HG02840 (cell line): ENCODE measurements around the gene WDR1.

Experiments used
- ATAC-seq: cut with Tn5 transposase; IDR thresholded peaks from one replicate; pipeline ENCODE4 v1.9.1; 2021; ENCODE audit warnings: mild to moderate bottlenecking, moderate library complexity, moderate number of reproducible peaks; ENCODE audit not compliant: unreplicated experiment, low FRiP score

The WDR1 gene

DNA sequence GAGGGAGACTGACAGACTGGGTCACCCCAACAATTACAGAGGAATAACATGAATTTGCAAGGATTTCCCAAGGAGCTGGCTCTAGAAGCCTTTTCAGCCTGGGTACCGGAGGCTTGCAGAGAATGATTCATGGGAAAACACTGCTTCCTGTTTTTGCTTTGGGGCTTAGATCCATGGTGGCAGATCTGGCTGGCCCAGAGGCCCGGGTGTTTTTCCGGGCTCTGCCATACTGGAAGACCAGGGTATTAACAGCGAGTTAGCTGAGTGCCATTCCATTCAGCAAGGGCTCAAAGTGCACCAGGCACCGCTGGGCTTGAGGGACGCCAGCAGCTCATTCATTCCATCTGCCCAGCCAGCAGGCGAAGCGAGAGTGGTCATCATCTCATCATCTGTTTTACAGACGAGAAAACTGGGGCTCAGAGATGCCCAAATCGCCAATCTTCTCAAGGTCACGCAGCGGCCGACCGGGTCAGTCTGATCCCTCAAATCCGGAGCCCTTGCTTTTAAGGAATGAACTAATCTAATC, 1.3 kb downstream of the WDR1 start:
- no peak for ATAC-seq

DNA sequence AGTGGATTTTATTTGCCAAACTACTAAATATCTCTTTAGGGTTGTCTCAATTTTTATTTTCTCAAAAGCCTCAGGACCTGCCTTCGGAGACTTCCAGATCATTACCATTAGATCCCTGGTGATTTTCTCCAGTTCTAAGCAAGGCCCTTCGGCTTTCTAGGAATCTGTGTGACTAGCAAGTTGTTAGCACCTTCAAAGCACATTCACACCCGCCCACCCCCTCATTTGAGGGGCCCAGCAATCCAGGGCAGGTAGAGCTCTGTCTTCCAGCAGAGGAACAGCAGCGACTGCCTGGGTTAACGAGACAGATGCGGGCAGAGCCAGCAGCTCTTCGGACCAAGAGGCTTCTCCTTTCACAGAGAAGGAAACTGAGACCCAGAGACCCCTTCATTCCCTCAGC, 2.0 kb downstream of the WDR1 start:
- ATAC-seq, result no peak

DNA sequence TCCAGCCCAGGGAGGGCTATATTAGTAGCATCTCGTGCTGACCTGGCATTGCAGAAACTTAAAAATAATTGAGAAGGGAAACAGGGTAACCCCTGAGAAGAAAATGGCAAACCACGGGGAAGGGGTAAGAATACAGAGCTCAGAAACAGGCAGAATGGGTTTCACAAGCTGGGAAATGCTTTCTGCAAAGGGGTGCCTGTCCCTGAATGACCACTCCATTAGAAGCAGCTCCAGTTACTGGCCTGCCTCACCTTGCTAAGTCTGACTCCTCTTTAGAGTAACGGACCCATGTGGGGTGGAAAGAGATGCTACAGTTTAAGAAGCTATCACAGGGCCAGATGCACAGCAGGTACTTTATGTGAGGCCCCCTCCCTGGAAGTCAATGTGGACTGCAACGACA, 2.5 kb downstream of the WDR1 start:
- ATAC-seq, result no peak

GRCh38 chr4:10113362-10114047, 3.1 kb downstream of the WDR1 start:
- no peak for ATAC-seq

GRCh38 chr4:10112658-10113284, 3.8 kb downstream of the WDR1 start:
- ATAC-seq, result no peak

DNA sequence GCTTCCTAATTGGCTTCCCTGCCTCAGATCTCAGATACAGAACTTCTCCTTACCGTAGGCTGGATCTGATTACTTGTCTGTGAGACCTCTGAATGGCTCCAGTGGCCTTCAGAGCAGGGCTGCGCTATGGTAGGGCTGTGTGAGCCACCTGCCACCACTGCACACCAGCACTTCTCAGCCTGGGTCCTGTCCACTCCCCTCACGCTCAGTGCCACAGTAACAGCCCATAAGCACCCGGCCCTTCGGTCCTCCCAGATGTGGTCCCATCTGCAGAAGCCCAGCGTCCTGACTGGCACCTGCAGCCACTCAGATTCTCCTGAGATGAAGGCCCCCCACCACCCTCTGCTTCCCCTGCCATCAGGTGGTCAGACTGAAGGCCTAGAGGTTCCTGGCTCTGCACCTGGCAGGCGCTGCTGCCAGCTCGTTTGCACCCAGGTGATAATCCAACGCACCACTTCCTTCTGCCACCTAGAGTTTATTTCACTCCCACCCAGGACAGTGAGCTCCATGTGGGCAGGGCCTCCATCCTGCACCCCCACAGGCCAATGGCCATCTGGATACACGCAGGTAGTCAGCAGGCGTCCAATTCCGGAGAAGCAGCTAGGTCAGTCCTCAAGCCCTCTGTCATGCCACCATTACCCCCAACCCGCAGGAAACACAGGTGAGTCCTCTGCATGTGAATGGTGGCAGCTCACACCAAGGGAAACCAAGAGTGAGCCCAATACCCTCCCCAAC, 5.4 kb downstream of the WDR1 start:
- no peak for ATAC-seq

GRCh38 chr4:10109995-10110670, 6.5 kb downstream of the WDR1 start:
- no peak for ATAC-seq

DNA sequence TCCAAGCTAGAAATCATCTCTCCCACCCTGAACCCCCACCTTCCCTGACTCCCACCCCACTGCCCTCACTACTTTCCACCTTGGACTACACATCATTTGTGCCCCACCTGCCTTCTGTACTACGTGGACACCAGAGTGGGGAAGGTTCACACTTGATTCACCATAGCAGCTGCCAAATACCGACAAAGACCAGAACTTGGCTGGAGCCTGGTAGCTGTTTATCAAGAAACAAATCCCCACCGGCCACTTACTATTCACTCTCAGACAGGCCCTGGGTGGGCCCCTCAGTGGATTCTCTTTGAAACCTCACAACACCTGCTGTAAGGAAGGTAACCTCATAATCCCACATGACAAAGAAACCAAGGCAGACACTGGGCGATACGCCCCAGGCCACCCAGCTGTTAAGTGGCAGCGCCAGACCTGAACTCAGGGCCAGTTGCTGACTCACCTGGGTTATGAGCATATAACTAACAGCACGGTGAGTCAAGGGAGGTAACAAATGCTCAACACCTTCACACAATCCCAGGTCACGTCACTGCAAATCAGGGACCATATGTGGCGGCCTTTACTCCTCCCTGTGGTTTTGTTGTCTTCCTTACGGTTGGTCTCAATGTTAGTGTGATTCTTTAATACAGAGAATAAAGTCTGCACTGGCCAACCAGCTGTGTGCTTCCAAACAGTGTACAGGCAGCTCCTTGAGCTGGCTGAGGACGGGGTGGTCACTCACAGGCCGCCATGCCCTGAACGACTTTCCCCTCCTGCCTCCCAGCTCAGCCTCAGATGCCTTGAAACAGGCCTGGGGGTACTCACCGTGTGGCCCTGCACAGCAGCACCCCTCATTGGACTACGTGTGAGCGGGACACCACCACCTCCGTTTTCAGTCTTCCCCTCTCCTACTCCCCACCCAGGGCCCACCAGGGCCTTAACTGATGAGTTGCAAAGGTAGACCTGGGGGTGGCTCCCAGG, 7.5 kb downstream of the WDR1 start:
- ATAC-seq, result no peak

DNA sequence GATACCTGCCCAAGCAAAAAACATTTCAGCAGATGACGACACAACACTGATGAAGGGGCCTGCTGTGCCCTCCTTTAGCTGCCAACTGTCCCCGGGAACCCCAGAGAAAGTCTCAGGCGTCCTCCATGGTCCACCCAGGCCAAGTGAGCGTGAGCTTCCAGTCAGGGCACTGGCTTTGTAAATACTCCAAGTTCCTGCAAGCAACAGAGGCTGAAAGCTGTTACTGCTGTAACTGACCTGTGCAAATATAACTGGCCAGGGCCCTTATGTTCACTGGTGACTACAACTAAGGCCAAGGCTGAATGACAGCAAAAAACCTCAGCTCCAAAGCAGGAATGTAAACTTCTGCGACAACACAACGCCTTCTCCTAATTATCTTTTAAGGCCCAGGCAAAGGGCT, 8.2 kb downstream of the WDR1 start:
- ATAC-seq, result no peak

DNA sequence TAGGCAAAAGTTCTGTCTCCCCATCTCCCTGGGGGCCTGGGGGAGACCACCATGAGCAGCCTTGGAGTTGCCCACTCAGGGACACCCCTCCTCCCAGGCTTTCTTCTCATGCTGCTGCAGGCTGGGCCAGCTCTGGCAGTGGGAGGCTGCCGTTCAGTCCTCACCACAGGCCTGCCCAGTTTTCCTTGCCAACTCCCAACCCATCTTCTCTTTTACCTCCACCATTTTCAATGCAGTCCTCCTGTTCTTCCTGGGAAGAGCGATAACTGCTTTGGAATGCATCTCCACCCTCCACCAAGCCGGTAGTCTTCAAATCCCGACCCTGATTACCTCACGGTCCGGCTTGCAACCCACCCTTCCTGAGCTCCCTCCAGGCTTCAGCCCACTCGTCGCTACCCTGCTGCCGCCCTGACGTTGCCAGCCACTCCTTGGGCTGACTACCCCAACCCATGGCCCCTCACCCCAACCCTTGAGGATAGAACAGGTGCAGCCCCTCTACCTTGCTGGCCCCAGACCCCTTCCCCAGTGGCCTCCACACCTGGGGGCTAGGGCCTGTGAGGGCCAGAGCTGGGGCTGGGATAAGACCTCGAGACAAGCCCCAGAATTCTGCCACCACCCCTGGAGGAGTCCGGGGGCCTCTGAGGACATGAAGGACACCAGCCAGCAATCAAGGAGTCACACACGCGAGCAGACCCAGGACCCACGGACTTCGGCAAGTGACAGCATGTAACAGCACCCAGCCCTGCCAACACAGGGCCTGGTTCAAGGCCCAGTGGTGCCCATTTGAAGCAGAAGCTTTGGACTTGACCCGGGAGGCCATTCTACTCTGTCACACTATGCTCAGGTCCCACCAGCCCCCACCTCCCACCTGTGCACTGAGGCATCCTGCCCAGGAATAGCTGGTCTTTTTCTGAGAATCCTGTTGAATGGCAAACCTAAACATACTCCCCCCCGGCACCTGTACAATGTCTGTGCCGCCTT, 9.2 kb downstream of the WDR1 start:
- ATAC-seq, result no peak

GRCh38 chr4:10106421-10107039, 10.1 kb downstream of the WDR1 start:
- no peak for ATAC-seq

GRCh38 chr4:10105920-10106319, 10.7 kb downstream of the WDR1 start:
- no peak for ATAC-seq

- no peak for ATAC-seq
Measured at GRCh38 chr4:10105421-10105820, 11.2 kb downstream of the WDR1 start.

GRCh38 chr4:10104991-10105276, 11.7 kb downstream of the WDR1 start:
- ATAC-seq, result no peak

- no peak for ATAC-seq
Measured at GRCh38 chr4:10104211-10104990, 12.2 kb downstream of the WDR1 start.

GRCh38 chr4:10102474-10103332, 13.9 kb downstream of the WDR1 start:
- ATAC-seq, result no peak
